Measurements from ENCODE around the gene ZC2HC1C.
"Not testable (repeated sequence)": the region's sequence is repeated elsewhere in the genome, so short reads cannot be mapped to it uniquely, and the experiment has no call there.

ZC2HC1C gene

DNA sequence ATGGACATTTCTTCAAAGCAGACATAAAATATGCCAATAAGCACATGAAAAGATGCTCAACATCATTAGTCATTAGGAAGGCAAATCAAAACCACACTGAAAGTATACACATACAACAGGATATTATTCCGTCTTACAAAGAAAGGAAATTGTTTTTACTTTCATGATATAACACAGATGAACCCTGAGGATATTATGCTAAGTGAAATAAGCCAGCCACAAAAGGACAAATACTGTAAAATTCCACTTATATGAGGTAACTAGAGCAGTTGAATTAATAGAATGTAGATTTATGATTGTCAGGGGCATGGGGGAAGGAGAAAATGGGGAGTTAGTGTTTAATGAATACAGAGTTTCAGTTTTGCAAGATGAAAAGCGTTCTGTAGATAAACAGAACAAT lies 9.8 kb upstream of the ZC2HC1C start:
- no peak for DNase-seq

GRCh38 chr14:75060420-75060819 lies 9.0 kb upstream of the ZC2HC1C start:
- no peak for DNase-seq

- no peak for DNase-seq
These were observed 6.4 kb upstream of the ZC2HC1C start for GRCh38 chr14:75063013-75063412.

DNA sequence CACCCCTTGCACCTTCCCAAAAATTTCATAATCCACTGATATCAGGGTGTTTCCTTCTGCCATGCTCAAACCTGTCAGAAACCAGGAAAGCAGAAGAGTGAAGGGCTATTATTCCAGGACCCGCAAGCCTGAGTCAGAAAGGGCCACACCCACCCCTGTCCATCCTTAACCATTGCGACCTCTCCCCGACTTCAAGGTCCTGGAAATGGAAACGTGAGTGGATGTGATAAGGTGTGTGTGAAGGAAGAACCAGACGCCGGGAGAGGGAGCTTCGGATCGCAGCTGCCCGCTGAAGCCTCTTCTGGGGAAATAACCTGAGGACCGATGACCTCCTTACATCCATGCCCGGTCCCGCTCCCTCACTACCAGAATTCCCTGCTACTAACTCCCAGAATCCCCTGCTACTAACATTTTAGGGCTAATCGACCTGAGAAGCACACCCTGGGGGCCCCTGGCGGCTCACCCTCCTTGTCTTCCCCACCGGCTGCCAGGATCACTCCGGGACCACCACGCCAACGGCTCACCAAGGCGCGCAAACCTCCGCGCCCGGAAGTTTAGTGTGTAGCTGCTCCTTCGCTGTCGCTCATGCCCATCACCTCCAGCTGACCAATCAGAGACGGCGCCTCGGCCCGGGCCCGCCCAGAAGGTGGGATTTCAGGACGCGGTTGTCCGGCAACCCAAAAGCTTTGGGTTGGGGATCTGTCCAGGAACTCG lies 5.8 kb upstream of the ZC2HC1C start, which contains the start of gene ACYP1:
Gene ACYP1, minus strand, starts transcription at position 534 of the 714 bp plus-strand sequence. Its CDS starts 471 bp downstream, at position 63.
- peak; percentile 94 for DNase-seq

- no peak for DNase-seq
These were observed 5.3 kb upstream of the ZC2HC1C start for GRCh38 chr14:75064205-75064567.

DNA sequence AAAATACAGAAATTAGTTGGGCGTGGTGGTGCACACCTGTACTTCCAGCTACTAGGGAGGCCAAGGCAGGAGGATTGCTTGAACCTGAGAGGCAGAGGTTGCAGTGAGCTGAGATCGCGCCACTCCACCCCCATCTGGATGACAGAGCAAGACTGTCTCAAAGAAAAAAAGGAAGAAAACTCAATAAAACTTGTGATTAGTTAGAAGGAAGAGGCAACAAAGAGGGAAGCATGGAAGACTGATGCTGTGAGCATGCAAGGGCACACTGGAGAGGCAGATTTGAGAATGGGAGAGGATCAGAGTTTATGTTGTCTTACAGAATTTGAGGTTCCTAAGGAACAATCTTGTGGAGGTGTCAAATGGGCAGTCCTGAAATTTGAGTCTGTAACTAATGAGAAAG lies 2.8 kb upstream of the ZC2HC1C start:
- no peak for DNase-seq

DNA sequence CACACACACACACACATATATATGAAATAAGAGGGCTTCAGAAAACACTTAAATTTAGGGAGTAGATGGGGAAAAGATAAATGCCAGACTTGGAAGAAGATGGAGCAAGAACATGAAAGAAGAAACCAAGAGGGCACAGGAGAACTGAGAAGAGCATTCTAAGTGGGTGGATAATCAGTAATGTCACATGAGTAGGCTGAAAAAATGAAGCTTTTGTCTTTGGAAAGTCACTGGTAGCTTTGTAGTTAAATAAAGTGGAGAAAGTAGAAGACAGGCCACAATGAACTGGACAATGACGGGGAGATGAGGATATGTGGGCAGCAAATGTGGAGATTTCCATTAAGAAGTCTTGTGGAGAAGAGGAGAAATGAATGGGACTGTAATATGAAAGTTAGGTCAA lies 2.2 kb upstream of the ZC2HC1C start:
- DNase-seq: no peak

GRCh38 chr14:75067765-75068164 lies 1.7 kb upstream of the ZC2HC1C start:
- DNase-seq: not testable (repeated sequence)

DNA sequence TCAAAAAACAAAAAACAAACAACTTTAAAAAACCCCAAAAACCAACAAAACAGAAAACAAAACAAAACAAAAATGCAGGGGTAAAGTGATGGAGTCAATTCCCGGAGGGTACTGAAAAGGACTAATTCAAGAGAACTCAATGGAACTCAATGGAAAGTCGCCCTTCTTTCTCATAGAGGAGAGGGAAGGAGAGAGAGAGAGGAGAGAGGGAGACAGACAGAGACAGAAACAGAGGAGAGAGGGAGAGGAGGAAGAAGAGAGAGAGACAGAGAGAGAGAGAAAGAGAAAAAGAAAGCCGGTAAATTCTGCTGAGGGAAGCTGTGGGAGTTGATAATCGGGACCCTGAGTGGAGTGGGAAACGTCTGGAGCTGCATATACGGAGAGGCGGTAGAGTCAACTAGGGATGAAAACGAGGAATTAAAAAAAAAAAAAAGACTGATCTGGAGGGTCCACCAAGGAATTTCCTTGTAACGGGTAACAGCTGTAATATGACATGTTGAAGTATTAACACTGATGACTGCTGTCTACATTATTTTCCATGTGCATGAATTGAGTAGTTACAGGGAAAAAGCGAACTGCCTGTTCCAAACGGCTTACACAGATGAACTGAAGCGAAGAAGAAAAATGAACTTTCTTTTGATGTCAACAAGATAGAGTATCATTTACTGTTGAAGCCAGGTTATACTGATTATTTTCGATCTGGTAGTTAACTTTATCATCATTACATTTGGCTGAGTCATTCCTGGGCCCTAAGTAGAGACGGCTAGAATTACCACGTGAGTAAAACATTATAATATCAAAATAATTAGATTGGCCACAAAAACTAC lies 934 bp upstream of the ZC2HC1C start:
- no peak for DNase-seq

DNA sequence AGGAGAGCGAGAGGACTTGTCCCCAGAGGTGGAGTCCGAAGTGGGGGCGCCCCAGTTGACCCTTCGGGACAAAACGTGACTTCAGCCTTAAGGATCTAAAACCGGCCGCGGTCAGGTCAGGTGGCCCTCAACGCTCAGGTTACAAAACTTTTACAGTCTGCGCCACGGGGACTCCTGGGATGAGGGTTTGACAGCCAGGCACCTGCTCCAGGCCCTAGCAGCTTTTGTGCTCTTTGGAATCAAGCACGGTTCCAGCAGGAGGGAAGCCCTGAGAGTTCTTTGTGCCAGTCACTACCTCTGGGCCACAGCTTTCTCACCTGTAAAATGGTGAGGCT lies 337 bp downstream of the ZC2HC1C start:
- DNase-seq: no peak

- no peak for DNase-seq
These were observed 942 bp downstream of the ZC2HC1C start for GRCh38 chr14:75070383-75070782.

GRCh38 chr14:75077794-75078193 lies 8.4 kb downstream of the ZC2HC1C start:
- no peak for DNase-seq

DNA sequence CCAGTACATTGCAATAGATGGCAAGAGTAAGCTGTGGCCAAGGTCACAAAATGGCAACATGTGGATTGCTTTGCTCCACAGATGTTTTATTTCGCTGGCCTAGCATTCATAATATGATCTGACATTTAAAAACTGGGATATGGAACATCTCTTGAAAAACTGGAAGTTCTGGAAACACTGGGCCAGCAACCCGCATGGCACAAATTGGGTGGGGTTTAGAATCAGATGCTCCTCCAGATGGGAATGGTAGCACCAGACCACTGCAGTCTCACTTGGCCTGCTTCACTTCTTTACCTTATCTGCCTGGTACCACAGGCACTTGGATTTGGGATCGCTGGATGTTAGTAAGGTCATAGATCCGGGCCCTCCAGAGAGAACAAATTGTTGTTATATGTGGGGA lies 10.1 kb downstream of the ZC2HC1C start:
- DNase-seq: no peak

DNA sequence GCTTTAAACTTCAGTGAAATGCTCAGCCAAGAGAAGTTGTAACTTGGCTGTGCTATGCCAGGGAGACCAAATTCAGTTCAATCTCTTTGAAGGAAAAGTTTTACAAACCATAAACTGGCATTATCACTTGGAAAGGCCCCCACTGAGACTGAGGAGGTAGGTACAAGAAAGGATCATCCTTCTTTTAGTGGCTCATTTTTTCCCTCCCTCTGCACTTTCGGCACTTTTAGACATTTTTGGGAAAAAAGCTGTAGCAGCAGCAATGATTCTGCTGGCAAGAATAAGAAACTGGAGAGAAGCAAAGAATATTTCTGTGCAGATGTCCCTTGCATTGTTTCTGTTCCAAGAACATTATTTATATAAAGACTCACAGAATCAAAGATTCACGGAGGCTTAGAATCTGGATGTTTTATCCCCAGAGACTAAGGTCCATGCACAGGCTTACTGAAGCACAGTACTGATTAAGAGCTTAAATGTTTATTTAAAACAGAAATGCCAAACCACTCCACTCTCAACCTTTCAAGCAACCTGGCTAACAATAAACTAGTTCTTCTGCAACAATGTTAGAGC lies 12.3 kb downstream of the ZC2HC1C start:
- DNase-seq: no peak

DNA sequence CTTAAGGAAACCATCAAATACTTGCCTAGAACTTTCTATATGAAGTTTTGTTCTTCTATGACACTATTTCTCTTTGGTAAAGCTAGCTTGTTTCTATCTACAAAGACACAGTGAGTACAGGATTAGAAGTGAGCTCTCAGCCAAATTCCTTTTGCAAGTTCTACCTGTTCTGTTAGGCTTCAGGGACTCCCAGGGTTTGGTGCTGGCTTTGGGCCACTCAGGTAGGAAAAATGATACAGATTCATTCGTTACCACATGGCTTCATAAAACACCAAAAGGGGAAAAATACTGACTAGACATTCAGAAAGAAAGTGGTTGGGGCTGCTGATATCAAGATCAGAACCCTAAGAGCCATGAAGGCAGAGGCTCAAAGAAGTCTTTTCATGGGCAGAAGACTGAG lies 13.8 kb downstream of the ZC2HC1C start:
- DNase-seq: no peak

DNA sequence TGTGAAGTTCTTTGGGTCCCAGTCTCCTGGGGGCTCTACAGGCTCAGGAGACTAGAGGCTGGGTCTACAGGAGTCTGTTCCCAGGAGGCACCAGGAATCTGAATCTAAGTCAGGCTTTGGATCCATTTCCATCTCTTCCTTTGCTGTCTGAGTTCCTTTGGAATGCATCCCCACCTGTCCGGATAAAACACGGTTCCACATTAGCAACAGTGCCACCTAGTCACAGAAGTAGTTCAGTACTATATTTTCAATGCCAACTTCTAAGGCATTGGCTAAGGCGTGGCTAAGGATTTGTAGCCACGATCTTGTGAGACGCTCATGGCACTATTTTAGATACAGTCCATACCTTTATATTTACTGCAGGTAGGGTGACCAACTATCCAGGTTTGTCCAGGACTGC lies 15.1 kb downstream of the ZC2HC1C start:
- DNase-seq: no peak

GRCh38 chr14:75088153-75088552 lies 18.7 kb downstream of the ZC2HC1C start:
- no peak for DNase-seq

DNA sequence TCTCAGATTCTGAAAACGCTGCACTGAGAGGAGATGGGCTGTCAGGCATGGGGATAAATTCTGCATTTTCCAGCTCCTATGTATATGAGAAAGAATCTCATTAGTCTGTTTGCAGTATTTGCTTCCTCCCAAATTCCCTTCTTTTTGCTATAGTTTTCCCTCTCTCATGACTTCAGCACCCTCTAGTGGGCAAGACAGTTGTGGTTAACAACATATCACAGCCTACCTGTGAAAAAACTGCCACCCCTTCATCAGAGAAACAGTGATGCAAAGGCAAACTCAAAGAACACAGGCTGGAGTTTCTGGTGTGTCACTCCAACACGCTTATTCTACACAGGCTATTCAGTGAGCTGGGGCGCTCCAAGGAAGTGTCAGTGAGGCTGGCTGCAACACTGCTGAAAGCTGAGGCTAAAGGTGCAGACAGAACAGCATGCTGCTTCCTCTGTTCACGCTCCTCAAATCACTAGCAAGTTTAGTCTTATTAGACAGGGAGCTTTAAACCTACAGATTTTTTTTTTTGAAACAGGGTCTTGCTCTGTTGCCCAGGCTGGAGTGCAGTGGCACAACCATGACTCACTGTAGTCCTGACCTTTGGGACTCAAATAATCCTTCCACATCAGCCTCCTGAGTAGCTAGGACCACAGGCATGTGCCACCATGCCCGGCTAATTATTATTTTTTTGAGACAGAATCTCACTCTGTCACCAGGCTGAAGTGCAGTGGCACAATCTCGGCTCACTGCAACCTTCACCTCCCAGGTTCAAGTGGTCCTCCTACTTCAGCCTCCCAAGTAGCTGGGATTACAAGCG lies 19.3 kb downstream of the ZC2HC1C start:
- DNase-seq: no peak

DNA sequence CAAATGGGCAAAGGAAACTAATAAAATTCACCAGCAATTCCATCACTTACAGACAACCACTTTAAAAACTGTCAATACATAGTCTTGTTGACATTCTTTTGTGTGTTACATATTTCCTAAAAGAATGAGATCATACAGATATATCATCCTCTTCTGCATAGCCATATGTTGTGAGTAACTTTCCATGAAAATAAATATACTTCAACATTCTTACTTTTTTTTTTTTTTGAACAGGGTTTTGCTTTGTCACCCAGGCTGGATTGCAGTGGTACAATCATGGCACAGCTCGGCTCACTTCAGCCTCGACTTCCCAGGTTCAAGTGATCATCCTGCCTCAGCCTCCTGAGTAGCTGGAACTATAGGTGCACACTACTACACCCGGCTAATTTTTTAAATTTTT lies 20.9 kb downstream of the ZC2HC1C start:
- DNase-seq: no peak

DNA sequence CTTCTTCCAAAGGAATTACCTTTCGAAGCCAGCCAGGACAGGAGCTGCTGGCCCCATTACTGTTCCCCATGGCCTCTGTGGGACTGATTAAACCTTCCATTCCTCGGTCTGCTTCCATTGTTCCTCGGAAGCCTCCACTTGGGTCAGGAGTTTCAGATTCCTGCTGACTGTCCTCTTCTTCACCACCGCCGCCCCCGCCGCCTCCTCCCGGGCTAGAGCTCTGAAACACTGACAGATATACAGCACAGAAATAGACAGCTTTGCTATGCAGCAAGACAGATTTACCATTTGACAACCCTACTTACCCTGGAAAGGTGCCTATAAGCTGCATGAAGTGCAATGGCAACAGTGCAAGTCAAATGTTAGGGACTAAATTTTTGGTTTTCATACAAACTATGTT lies 21.8 kb downstream of the ZC2HC1C start:
- no peak for DNase-seq

DNA sequence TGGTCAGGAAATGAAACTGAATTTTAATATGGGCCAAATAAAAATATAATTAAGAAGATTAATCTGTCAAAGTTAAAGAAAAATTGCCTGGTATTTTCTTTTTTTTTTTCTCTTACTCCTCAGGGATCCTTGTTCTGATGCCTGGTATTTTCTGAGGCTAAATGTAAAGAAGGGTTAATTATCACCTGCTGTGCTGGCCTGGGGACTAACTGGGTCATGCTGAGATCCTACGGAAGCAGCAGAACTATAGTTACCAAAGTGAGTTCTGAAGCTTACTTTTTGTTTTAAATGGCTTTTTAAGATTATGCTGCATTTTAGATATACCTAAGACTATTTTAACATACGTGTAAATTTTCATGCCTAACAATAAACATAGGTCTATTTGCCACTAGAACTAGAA lies 23.3 kb downstream of the ZC2HC1C start:
- no peak for DNase-seq

DNA sequence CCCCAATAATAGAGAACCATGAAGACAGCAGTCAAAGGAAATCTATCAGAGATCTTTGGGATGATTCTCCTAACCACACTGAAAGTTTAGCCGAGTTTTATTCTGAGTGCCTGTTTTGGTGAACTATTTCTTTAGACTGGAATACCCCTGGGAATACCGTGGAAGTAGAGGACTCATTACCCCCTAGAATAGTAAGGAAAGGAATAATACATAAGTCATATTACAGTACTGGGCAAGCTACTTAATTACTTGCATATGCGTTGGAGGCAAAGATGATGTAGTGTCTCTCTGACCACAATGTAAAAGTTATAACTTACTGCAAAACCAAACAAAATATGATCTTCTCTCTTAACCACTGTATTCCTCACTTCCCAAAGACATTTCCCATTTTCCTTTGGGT lies 25.5 kb downstream of the ZC2HC1C start:
- DNase-seq: no peak

DNA sequence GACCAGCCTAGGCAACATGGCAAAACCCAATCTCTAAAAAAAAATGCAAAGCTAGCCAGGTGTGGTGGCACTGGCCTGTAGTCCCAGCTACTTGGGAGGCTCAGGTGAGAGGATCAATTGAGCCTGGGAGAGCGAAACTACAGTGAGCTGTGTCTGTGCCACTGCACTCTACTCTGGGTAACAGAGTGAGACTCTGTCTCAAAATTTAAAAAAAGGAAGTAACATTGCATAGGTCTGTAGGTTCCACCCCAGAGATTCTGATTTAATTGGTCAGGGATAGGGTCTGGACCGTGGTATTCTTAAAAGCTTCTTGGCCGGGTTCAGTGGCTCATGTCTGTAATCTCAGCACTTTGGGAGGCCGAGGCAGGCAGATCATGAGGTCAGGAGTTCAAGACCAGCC lies 26.2 kb downstream of the ZC2HC1C start:
- DNase-seq: no peak

All from activated CD8-positive, alpha-beta memory T cell treated with anti-CD3 and anti-CD28 coated beads, Interleukin-2, amount 50 U/mL, for 48 hours (primary cell).